GM12878 (cell line): ENCODE data around the gene ELL. TPM values are rescaled to one million over a fixed set of nuclear protein-coding genes. Genes with fewer than 3 reads are reported as not detected.

Experiments used
- ATAC-seq: fragments of 200-7000 bp; cut with Tn5 transposase; 3 replicates; pipeline ENCODE4 v1.9.1; 2020; ENCODE audit warnings: mild to moderate bottlenecking, moderate library complexity
- BruUV-seq: library from RNA; stranded (reverse); fragments of 400-500 nt; replicated peaks from 2 replicates; lab custom pipeline; 2021; lab: Mats Ljungman, UMichigan
- CTCF ChIA-PET: fragments of 300-600 bp; sonication (Branson Sonifier 250); formaldehyde crosslinking; extraction: SDS; loops from one replicate; lab custom pipeline; 2021; ENCODE audit warnings: inconsistent platforms; lab: Yijun Ruan, JAX
- POLR2A ChIA-PET: fragments of 350-600 bp; formaldehyde crosslinking; extraction: SDS; loops from one replicate; lab custom pipeline; 2021; ENCODE audit warnings: inconsistent platforms; lab: Charles Lee
- RAD21 ChIA-PET: fragments of 300-600 bp; sonication (Branson Sonifier 250); formaldehyde crosslinking; loops from one replicate; lab custom pipeline; 2023; ENCODE audit warnings: antibody characterized with exemption; ENCODE audit not compliant: unreplicated experiment; lab: Charles Lee
- SMC1A ChIA-PET: fragments of 300-600 bp; sonication (Branson Sonifier 250); formaldehyde crosslinking; loops from one replicate; lab custom pipeline; 2023; ENCODE audit not compliant: unreplicated experiment, uncharacterized antibody; lab: Charles Lee
- DNase-seq: peaks from one replicate; pipeline ENCODE4 v3.0.0-alpha.2; 2011; ENCODE audit warnings: low read depth, low spot score
- FAIRE-seq: peaks from 3 replicates; lab custom pipeline; 2011; peaks lifted over from hg19 to GRCh38; lab: Jason Lieb, UNC
- H2AFZ ChIP-seq: 2 replicates; pipeline ENCODE4 v1.6.0; 2011; ENCODE audit warnings: low read depth, low read length, control low read depth; ENCODE audit not compliant: control insufficient read depth
- H3K27ac ChIP-seq: 2 replicates; pipeline ENCODE4 v1.5.1; 2011; ENCODE audit warnings: control low read depth; ENCODE audit not compliant: control insufficient read depth, insufficient read depth
- H3K27me3 ChIP-seq, 2 experiments: replicated peaks in 1 of 2; 2 replicates each; pipeline versions ENCODE4 v1.6.0 to v1.6.1; 2011; ENCODE audit warnings: low read length in 1 of 2; ENCODE audit not compliant: control insufficient read depth in 2 of 2, insufficient read depth in 2 of 2
- H3K36me3 ChIP-seq, 2 experiments: 2 replicates each; pipeline ENCODE4 v1.5.1; 2011; ENCODE audit warnings: low read length in 1 of 2; ENCODE audit not compliant: control insufficient read depth in 2 of 2, insufficient read depth in 2 of 2
- H3K4me1 ChIP-seq: 2 replicates; pipeline ENCODE4 v1.6.1; 2011; ENCODE audit warnings: mild to moderate bottlenecking, low read length, moderate library complexity, mixed read lengths; ENCODE audit not compliant: control insufficient read depth, insufficient read depth
- H3K4me2 ChIP-seq: 2 replicates; pipeline ENCODE4 v1.6.0; 2011; ENCODE audit warnings: control low read depth; ENCODE audit not compliant: control insufficient read depth, insufficient read depth
- H3K4me3 ChIP-seq: fragments of 200-600 bp; sonication (generic); 2 replicates; pipeline ENCODE4 v1.5.1; 2016
- H3K79me2 ChIP-seq: 2 replicates; pipeline ENCODE4 v1.6.0; 2011; ENCODE audit warnings: low read length; ENCODE audit not compliant: control insufficient read depth, insufficient read depth
- H3K9ac ChIP-seq: 2 replicates; pipeline ENCODE4 v1.8.0; 2011; ENCODE audit warnings: low read length, control low read depth, mixed read lengths; ENCODE audit not compliant: control insufficient read depth, insufficient read depth
- H3K9me3 ChIP-seq: replicated peaks from 3 replicates; pipeline ENCODE4 v1.5.1; 2011; ENCODE audit warnings: mild to moderate bottlenecking, low read length; ENCODE audit not compliant: control insufficient read depth, insufficient read depth
- H4K20me1 ChIP-seq: 2 replicates; pipeline ENCODE4 v1.6.0; 2011; ENCODE audit not compliant: control insufficient read depth, insufficient read depth
- BACH1 ChIP-seq: fragments of 450-650 bp; IDR thresholded peaks from 2 replicates; pipeline ENCODE4 v1.6.1; 2017; ENCODE audit warnings: mild to moderate bottlenecking, borderline replicate concordance
- CEBPB ChIP-seq, 2 experiments: fragments of 150-350 bp in 1 of 2; IDR thresholded peaks; 2 replicates each; pipeline ENCODE4 v1.6.1; 2012 to 2014; ENCODE audit warnings: low read depth in 2 of 2, low read length in 2 of 2, borderline replicate concordance in 1 of 2, inconsistent platforms in 1 of 2
- KAT2A ChIP-seq: conservative IDR thresholded peaks from 2 replicates; pipeline ENCODE4 v1.6.1; 2011; ENCODE audit warnings: low read depth, low read length; ENCODE audit not compliant: control insufficient read depth
- MTA3 ChIP-seq: IDR thresholded peaks from 2 replicates; pipeline ENCODE4 v1.6.1; 2012; ENCODE audit warnings: low read length, inconsistent platforms, borderline replicate concordance
- MYC ChIP-seq: IDR thresholded peaks from 2 replicates; pipeline ENCODE4 v1.6.1; 2011; ENCODE audit warnings: mild to moderate bottlenecking, low read length, moderate library complexity, inconsistent platforms; ENCODE audit not compliant: insufficient read depth, insufficient replicate concordance, insufficient read length, severe bottlenecking
- WGBS: methylation state at CpG from one replicate; pipeline ENCODE4 v1.1.6; 2016; ENCODE audit warnings: low lambda C conversion rate; ENCODE audit not compliant: insufficient replicate concordance, insufficient coverage; ENCODE audit errors: missing lambda C conversion rate; 5-methylcytosine and 5-hydroxymethylcytosine counted together
- in situ Hi-C: fragments of 300-500 bp; cut with MboI; formaldehyde crosslinking; loops from 9 replicates; pipeline ENCODE4 v1.14.3; 2018; ENCODE audit warnings: mixed read lengths
- intact Hi-C: fragments of 100-400 bp; cut with micrococcal nuclease; formaldehyde crosslinking; loops from one replicate; pipeline ENCODE4 v1.14.2; 2022; ENCODE audit not compliant: unreplicated experiment
- polyA plus RNA-seq, 11 experiments: library from polyadenylated mRNA; depleted of rRNA in 4 of 11; unstranded in 6 of 11; stranded (reverse) in 5 of 11; fragments of >200 nt; fragmentation: Nextera tagmentation in 4 of 11; fragmentation: Illumina TruSeq in 1 of 11; extraction: Ambion mirVana in 4 of 11; extraction: Trizol in 1 of 11; gene quantifications; 1 replicate in 1 of 11; 2 replicates in 10 of 11; pipeline versions ENCODE4 v1.2.1 to v1.2.3, GENCODE V29; 2011 to 2016; ENCODE audit warnings: inconsistent platforms in 2 of 11, missing spikeins in 2 of 11, low read depth in 1 of 11
- total RNA-seq, 4 experiments: library from RNA; depleted of rRNA in 3 of 4; stranded (reverse); fragments of >200 nt in 3 of 4; fragmentation: Illumina TruSeq in 1 of 4; extraction: Trizol in 1 of 4; gene quantifications; 2 replicates each; pipeline versions ENCODE4 v1.2.1 to v1.2.3, GENCODE V29; 2013 to 2021
- TF ChIP-seq, protein P1 (sequence below): IDR thresholded peaks from 2 replicates; pipeline ENCODE4 v1.6.1; 2012; ENCODE audit warnings: low read depth, low read length, improper control_type of control experiment
- TF ChIP-seq, protein P2 (sequence below): fragments of 450-650 bp; IDR thresholded peaks from 2 replicates; pipeline ENCODE4 v1.6.1; 2014; ENCODE audit warnings: mild to moderate bottlenecking

Gene ELL
- total and polyA plus RNA-seq, 10 of the 15 experiments (the other 5 are each of a cell fraction or from before 2014, with no cell fraction given): 0.91 to 25.0 (median 9.1) TPM

DNA sequence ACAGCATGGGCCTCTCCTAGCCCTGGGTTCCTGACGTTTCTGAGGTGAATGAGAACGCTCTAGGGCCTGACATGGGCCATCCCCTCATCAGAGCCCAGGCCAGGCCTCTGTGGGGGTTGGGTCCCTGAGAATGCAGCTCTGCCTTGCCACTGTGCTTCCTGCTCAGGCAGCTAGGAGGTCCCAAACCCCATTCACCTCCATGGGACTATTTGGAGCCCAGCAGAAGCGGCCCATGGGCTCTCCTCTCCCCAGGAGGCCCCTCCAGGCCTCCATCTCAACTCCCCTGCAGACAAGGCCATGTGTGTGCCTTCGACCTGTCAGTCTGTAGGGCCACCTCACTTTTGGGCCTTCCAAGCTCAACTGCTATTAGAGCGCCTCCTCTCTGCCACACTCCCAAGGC, 36.9 kb downstream of the ELL start (continued):
- TF ChIP-seq MYC (no peak), KAT2A (no peak), CEBPB (IDR thresholded peaks at IDR 0.05; ENCODE audit: borderline replicate concordance in 1 of 2, low read depth in 2 of 2, low read length in 2 of 2) (no peak), BACH1 (no peak), MTA3 (no peak)
- TF ChIP-seq, protein P1, sequence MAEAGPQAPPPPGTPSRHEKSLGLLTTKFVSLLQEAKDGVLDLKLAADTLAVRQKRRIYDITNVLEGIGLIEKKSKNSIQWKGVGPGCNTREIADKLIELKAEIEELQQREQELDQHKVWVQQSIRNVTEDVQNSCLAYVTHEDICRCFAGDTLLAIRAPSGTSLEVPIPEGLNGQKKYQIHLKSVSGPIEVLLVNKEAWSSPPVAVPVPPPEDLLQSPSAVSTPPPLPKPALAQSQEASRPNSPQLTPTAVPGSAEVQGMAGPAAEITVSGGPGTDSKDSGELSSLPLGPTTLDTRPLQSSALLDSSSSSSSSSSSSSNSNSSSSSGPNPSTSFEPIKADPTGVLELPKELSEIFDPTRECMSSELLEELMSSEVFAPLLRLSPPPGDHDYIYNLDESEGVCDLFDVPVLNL: no peak

DNA sequence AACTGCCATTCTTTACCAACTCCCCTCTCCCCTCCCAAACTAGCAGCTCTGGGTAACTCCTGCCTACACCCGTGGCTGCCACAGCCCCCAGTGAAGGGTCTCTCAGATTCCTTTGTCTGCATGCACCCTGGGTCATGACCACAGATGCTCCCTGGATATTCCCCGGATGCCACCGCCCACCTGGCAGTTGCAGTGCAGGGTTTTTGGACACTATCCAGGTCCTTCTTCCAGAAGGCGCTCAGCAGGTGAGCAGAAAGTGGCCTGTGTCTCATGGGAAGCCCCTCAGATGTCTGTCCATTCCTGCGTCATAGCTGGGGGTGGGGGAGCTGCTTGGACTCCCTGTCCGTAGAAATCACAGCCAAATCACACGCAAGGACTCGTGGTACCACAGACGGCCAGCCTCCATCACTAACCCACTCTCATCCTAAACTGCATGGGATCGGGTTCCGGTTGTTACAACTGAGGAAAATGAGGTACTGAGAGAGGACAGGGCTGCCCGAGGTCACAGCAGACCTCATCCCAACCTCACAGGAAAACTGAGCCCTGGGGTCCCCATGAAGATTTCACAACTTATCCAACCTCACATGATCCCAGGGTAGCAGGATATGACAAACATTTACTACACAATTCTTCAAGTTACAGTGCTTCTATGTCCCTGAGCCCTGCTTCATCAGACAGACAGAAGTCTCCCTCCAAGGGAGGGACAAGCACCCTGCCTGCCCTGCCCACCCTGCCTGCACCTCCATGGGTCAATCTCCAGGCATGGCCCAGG, 38.6 kb downstream of the ELL start:
- Histone ChIP-seq H4K20me1 (no peaks in the 10 kb centered on the region; the same call in 1 of the 2 replicates), H2AFZ (no peak overlapping the region), H3K9ac (no peak overlapping the region), H3K4me2 (no peak overlapping the region), H3K4me1 (peaks cover 20% of the 10 kb centered on the region), H3K79me2 (peaks cover 46% of the 10 kb centered on the region), H3K9me3 (no peaks in the 10 kb centered on the region), H3K4me3 (no peak overlapping the region), H3K36me3 (peaks cover 0 to 4% of the 10 kb centered on the region in 2 experiments; a peak in 2 of 4 replicates), H3K27me3 (no peaks in the 10 kb centered on the region), H3K27ac (no peak overlapping the region)
- ChIA-PET SMC1A (no interaction called here), POLR2A (no interaction called here), CTCF (interaction anchor here (1.4 kb wide), 1 partner anchor 32 kb away, joined by 4 read pairs; no protein-coding TSS in a partner anchor), RAD21 (interaction anchor here (0.6 kb wide), 1 partner anchor 272 kb away, joined by 4 read pairs; no protein-coding TSS in a partner anchor)
- WGBS: 90% methylated on average over 12 of the region's 12 CpGs
- FAIRE-seq (no peak), ATAC-seq (no peak), DNase-seq (no peak)
- TF ChIP-seq, protein P2, sequence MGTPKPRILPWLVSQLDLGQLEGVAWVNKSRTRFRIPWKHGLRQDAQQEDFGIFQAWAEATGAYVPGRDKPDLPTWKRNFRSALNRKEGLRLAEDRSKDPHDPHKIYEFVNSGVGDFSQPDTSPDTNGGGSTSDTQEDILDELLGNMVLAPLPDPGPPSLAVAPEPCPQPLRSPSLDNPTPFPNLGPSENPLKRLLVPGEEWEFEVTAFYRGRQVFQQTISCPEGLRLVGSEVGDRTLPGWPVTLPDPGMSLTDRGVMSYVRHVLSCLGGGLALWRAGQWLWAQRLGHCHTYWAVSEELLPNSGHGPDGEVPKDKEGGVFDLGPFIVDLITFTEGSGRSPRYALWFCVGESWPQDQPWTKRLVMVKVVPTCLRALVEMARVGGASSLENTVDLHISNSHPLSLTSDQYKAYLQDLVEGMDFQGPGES: no peak
- BruUV-seq: no TSS peak
- intact Hi-C loops (no loop called here), in situ Hi-C loops (no loop called here)
